Body of pancreas (tissue), 4 donors: ENCODE results near the gene SLC47A2.

ENCODE experiments used
- CTCF ChIP-seq, 7 experiments: fragments of 450-650 bp in 4 of 7; fragments of 200-600 bp in 3 of 7; sonication (generic) in 3 of 7; IDR thresholded peaks; one replicate each; pipeline ENCODE4 v1.5.1; 2016 to 2019; ENCODE audit warnings: antibody characterized with exemption in 7 of 7
- POLR2A ChIP-seq, 3 donors: fragments of 450-650 bp; IDR thresholded peaks; one replicate each; pipeline ENCODE4 v1.6.1; 2016; ENCODE audit warnings: antibody characterized with exemption in 3 of 3, mild to moderate bottlenecking in 2 of 3

DNA sequence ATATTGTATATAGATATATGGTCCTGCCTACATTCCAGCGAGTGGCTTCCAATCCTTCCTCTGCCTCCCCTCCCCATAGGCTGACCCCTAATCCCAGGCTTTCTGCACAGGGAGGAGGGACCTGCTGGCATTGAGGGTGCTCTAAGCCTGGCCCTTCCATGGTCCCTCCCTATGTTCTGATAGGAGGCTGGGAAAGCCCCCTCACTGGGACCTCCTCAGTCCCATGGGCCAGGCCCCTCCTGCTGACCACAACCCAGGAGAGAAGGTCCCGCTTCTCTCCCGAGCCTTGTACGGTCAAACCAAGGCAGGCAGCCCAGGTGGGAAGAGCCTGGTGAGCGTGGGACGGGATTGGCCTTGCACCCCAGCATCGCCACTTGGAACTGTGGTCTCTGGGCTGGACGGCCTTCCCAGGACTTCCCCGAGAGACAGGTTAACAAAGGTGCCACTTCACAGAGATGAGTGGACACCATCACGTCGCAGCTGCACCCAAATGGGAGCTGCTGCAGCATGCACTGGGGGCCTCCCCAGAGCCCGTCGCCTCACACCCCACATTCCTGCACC lies 30.9 kb upstream of the SLC47A2 start:
- no peak for TF ChIP-seq POLR2A (IDR thresholded peaks at IDR 0.05)
- TF ChIP-seq CTCF (IDR thresholded peaks at IDR 0.05), result no peak
